Measurements from ENCODE around the gene NKIRAS1. TPM values are rescaled to one million over a fixed set of nuclear protein-coding genes. Genes with fewer than 3 reads are reported as not detected.

Gene NKIRAS1
- total and polyA plus RNA-seq, 2 experiments from 2014 or later: 9.2 to 9.7 TPM

Other genes with a start within 250 kb of the NKIRAS1 start
- 113 and 120 TPM in 2 replicates for gene UBE2E1, start 111.0 kb downstream of the NKIRAS1 start, total RNA-seq (2014; rRNA removed; shearing (Covaris generic))
- gene UBE2E1, start 111.0 kb downstream of the NKIRAS1 start, polyA plus RNA-seq (2016; fragmentation: Nextera tagmentation; extraction: Ambion mirVana): 39.9 and 41.5 TPM in 2 replicates
- 2,713 and 2,868 TPM in 2 replicates for gene RPL15, start 142 bp upstream of the NKIRAS1 start, total RNA-seq (2014; rRNA removed; shearing (Covaris generic))
- 3,117 and 3,223 TPM in 2 replicates for gene RPL15, start 142 bp upstream of the NKIRAS1 start, polyA plus RNA-seq (2016; fragmentation: Nextera tagmentation; extraction: Ambion mirVana)
- gene NR1D2, start 28.3 kb upstream of the NKIRAS1 start, total RNA-seq (2014; rRNA removed; shearing (Covaris generic)): 18.6 and 20.7 TPM in 2 replicates
- gene NR1D2, start 28.3 kb upstream of the NKIRAS1 start, polyA plus RNA-seq (2016; fragmentation: Nextera tagmentation; extraction: Ambion mirVana): 4.6 and 6.6 TPM in 2 replicates

Measured in GM23338 (cell line).